ENCODE results near the gene BYSL. TPM values are rescaled to one million over a fixed set of nuclear protein-coding genes. Genes with fewer than 3 reads are reported as not detected.

The BYSL gene
- total and polyA plus RNA-seq, 4 donors, result 5.4 to 11.6 (median 8.6) TPM

DNA sequence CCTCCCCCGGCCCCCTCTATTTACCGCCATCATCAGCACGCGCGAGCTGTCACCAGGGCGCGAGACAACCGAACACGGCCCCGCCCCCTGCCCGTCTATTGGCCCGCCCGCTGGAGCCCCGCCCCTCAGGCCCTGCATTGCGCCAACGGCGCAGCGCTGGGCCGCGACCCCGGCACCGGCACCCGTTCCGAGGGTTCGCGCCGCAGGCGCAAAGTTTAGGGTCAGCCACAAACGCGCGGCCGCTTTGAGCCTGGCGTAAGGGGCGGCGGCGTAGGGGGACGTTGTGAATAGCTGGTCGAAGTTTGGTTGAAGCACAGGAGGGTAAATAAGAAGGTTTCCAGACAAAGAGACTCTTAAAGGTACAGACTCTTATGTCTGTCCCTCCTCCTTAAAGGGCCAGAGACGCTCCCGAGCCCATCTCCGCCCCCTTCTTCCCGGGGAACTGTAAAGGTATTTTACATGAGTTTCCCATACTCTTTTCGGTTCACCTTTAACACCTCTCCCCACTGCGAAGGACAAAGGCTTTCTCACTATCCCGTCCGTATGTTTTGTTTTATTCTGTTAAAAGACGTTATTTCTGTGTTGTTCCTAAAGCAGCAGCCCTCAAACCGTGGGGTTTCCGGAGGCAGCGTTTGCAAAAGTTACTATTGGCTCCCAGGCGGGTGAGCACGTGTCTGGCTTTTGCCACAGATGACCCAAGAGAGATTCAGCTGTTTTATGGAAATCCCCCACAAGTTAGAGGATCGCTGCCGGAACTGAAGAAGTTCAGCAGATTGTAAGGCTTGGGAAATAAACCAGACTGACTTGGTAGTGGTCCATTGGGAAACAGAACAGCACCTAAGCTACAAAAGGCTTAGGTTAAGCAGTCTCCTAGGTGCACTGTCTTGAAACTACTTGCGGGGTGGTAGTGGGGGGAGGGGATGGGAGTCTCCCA, 25.7 kb upstream of the BYSL start, which contains the start of gene USP49 (continued):
- no peak for TF ChIP-seq GABPA (IDR thresholded peaks at IDR 0.05 in 1 of 2, conservative IDR thresholded peaks at IDR 0.05 in 1 of 2)
- TF ChIP-seq EGR1 (IDR thresholded peaks at IDR 0.05; ENCODE audit: low read depth in 2 of 2), result peak in 1 of 2 donors; percentile 61
- TF ChIP-seq FOXA2 (IDR thresholded peaks at IDR 0.05), result peak; percentile 17

DNA sequence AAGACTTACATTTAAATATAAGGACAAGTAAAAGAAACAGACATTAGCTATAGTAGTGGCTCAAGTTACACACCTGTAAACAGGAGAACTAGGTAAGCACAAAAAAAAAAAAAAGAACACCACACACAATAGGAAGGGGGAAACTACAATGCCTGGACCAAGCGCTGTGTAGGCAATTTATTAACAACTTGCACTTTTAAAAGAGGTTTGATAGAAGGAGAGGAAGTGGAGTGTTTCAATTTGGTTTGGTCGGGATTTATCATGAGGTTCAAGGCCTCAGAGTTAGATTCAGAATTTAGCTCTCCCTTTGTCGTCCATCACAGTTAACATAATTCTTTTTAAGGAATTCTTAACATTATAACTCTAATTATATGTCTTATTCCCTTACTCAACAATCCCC, 25.0 kb upstream of the BYSL start:
- Histone ChIP-seq H3K9ac (ENCODE audit: low read depth in 1 of 2, low read length in 2 of 2) (no peak overlapping the region), H3K4me3 (ENCODE audit: low read depth in 1 of 3, low read length in 3 of 3) (peak overlapping the region; percentile 77 to 97 (median 85)), H3K27me3 (ENCODE audit: control insufficient read depth in 4 of 4, insufficient read depth in 4 of 4, low read length in 3 of 4) (no peaks in the 10 kb centered on the region), H3K36me3 (ENCODE audit: control insufficient read depth in 4 of 4, insufficient read depth in 3 of 4, low read depth in 1 of 4, low read length in 3 of 4) (peaks cover 0 to 7% (median 4%) of the 10 kb centered on the region in 4 donors), H3K27ac (ENCODE audit: low read depth in 1 of 2, low read length in 2 of 2) (peak overlapping the region; percentile 73 to 82), H3K4me1 (ENCODE audit: control insufficient read depth in 4 of 4, insufficient read depth in 4 of 4, low read length in 3 of 4) (peaks cover 0 to 19% (median 6%) of the 10 kb centered on the region in 4 donors), H3K9me3 (ENCODE audit: control insufficient read depth in 4 of 4, low read length in 3 of 4) (no peaks in the 10 kb centered on the region)
- TF ChIP-seq FOXA1 (IDR thresholded peaks at IDR 0.05) (no peak), JUND (IDR thresholded peaks at IDR 0.05) (no peak), EGR1 (IDR thresholded peaks at IDR 0.05; ENCODE audit: low read depth in 2 of 2) (no peak), HNF4G (IDR thresholded peaks at IDR 0.05) (no peak), ATF3 (IDR thresholded peaks at IDR 0.05) (no peak), GABPA (IDR thresholded peaks at IDR 0.05 in 1 of 2, conservative IDR thresholded peaks at IDR 0.05 in 1 of 2) (no peak), REST (IDR thresholded peaks at IDR 0.05) (no peak), RXRA (IDR thresholded peaks at IDR 0.05) (no peak), FOXA2 (IDR thresholded peaks at IDR 0.05) (no peak), RAD21 (IDR thresholded peaks at IDR 0.05) (no peak), TAF1 (conservative IDR thresholded peaks at IDR 0.05) (no peak), HNF4A (conservative IDR thresholded peaks at IDR 0.05) (no peak)
- TF ChIP-seq, protein P1, sequence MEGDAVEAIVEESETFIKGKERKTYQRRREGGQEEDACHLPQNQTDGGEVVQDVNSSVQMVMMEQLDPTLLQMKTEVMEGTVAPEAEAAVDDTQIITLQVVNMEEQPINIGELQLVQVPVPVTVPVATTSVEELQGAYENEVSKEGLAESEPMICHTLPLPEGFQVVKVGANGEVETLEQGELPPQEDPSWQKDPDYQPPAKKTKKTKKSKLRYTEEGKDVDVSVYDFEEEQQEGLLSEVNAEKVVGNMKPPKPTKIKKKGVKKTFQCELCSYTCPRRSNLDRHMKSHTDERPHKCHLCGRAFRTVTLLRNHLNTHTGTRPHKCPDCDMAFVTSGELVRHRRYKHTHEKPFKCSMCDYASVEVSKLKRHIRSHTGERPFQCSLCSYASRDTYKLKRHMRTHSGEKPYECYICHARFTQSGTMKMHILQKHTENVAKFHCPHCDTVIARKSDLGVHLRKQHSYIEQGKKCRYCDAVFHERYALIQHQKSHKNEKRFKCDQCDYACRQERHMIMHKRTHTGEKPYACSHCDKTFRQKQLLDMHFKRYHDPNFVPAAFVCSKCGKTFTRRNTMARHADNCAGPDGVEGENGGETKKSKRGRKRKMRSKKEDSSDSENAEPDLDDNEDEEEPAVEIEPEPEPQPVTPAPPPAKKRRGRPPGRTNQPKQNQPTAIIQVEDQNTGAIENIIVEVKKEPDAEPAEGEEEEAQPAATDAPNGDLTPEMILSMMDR (IDR thresholded peaks at IDR 0.05; ENCODE audit: low read depth, low read length, missing input control), result no peak
- WGBS, result 72% methylated on average over 3 of the region's 3 CpGs
- no peak for DNase-seq (ENCODE audit: low spot score)

DNA sequence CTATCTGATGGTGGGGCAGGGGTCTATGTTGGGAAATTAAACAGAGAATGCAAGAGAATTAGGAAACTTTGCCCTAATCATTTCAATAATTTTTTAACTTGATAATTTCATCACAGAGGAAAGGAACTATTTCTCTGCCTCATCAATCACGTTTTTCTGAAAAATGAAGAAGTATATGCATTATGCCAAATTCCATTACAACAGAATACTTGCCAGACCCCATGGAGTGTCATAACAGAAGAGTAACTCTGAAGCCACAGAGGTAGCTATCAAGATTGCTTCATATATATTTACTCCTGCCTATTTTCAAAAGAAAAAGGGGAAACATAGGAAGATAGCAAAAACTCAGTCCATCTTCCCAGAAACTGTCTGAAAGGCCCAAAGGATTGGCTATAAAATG, 20.4 kb upstream of the BYSL start:
- WGBS, result 84% methylated on average over 1 of the region's 1 CpG
- Histone ChIP-seq H3K27ac (ENCODE audit: low read depth in 1 of 2, low read length in 2 of 2) (no peak overlapping the region), H3K9ac (ENCODE audit: low read depth in 1 of 2, low read length in 2 of 2) (no peak overlapping the region), H3K27me3 (ENCODE audit: control insufficient read depth in 4 of 4, insufficient read depth in 4 of 4, low read length in 3 of 4) (no peaks in the 10 kb centered on the region), H3K36me3 (ENCODE audit: control insufficient read depth in 4 of 4, insufficient read depth in 3 of 4, low read depth in 1 of 4, low read length in 3 of 4) (peaks cover 0 to 20% (median 15%) of the 10 kb centered on the region in 4 donors), H3K4me1 (ENCODE audit: control insufficient read depth in 4 of 4, insufficient read depth in 4 of 4, low read length in 3 of 4) (peaks cover 0 to 7% (median 1%) of the 10 kb centered on the region in 4 donors), H3K4me3 (ENCODE audit: low read depth in 1 of 3, low read length in 3 of 3) (no peak overlapping the region), H3K9me3 (ENCODE audit: control insufficient read depth in 4 of 4, low read length in 3 of 4) (no peaks in the 10 kb centered on the region)
- TF ChIP-seq, protein P2, sequence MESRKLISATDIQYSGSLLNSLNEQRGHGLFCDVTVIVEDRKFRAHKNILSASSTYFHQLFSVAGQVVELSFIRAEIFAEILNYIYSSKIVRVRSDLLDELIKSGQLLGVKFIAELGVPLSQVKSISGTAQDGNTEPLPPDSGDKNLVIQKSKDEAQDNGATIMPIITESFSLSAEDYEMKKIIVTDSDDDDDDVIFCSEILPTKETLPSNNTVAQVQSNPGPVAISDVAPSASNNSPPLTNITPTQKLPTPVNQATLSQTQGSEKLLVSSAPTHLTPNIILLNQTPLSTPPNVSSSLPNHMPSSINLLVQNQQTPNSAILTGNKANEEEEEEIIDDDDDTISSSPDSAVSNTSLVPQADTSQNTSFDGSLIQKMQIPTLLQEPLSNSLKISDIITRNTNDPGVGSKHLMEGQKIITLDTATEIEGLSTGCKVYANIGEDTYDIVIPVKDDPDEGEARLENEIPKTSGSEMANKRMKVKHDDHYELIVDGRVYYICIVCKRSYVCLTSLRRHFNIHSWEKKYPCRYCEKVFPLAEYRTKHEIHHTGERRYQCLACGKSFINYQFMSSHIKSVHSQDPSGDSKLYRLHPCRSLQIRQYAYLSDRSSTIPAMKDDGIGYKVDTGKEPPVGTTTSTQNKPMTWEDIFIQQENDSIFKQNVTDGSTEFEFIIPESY (IDR thresholded peaks at IDR 0.05), result no peak
- TF ChIP-seq FOXA1 (IDR thresholded peaks at IDR 0.05) (no peak), JUND (IDR thresholded peaks at IDR 0.05) (no peak)
- DNase-seq (ENCODE audit: low spot score), result no peak

Data from liver (tissue), 9 donors.